H1 (cell line): ENCODE data around the gene GLMP. TPM values are rescaled to one million over a fixed set of nuclear protein-coding genes. Genes with fewer than 3 reads are reported as not detected.

Experiments used
- CTCF ChIA-PET: fragments of 300-600 bp; sonication (Branson Sonifier 250); formaldehyde crosslinking; loops from one replicate; lab custom pipeline; 2021; ENCODE audit not compliant: partially characterized antibody; lab: Charles Lee
- POLR2A ChIA-PET: fragments of 300-600 bp; sonication (Branson Sonifier 250); formaldehyde crosslinking; loops from one replicate; lab custom pipeline; 2021; ENCODE audit warnings: inconsistent platforms; ENCODE audit not compliant: partially characterized antibody; lab: Charles Lee
- DNase-seq, 2 experiments: peaks; one replicate each; pipeline versions ENCODE4 v3.0.0 to v3.0.0-alpha.2; 2010 to 2022; ENCODE audit warnings: low spot score in 2 of 2, low read depth in 1 of 2, mixed read lengths in 1 of 2
- FAIRE-seq: peaks from 2 replicates; lab custom pipeline; 2011; peaks lifted over from hg19 to GRCh38; lab: Jason Lieb, UNC
- H2AFZ ChIP-seq: 2 replicates; pipeline ENCODE4 v1.8.1; 2012; ENCODE audit warnings: low read length, inconsistent platforms
- H2AK5ac ChIP-seq: 2 replicates; pipeline ENCODE4 v1.6.1; 2013; ENCODE audit warnings: low read depth, low read length
- H2BK120ac ChIP-seq: replicated peaks from 2 replicates; pipeline ENCODE3; 2013; ENCODE audit warnings: low read depth, low read length, inconsistent platforms
- H2BK12ac ChIP-seq: 2 replicates; pipeline ENCODE4 v1.6.1; 2013; ENCODE audit warnings: low read depth, low read length
- H2BK15ac ChIP-seq: 2 replicates; pipeline ENCODE4 v1.6.1; 2013; ENCODE audit warnings: low read length
- H2BK20ac ChIP-seq: 2 replicates; pipeline ENCODE4 v1.6.1; 2013; ENCODE audit warnings: low read length
- H2BK5ac ChIP-seq: 2 replicates; pipeline ENCODE4 v1.6.1; 2013; ENCODE audit warnings: low read depth, low read length
- H3K14ac ChIP-seq: 2 replicates; pipeline ENCODE4 v1.6.1; 2013; ENCODE audit warnings: inconsistent platforms; ENCODE audit not compliant: insufficient read length
- H3K18ac ChIP-seq: 2 replicates; pipeline ENCODE4 v1.6.1; 2013; ENCODE audit warnings: low read length; ENCODE audit errors: extremely low read depth
- H3K23ac ChIP-seq: 2 replicates; pipeline ENCODE4 v1.6.1; 2013; ENCODE audit warnings: inconsistent platforms; ENCODE audit not compliant: insufficient read length
- H3K23me2 ChIP-seq: 2 replicates; pipeline ENCODE4 v1.6.1; 2013; ENCODE audit warnings: low read depth, low read length
- H3K27ac ChIP-seq: 2 replicates; pipeline ENCODE4 v1.6.1; 2011; ENCODE audit warnings: low read depth, low read length, inconsistent platforms
- H3K27me3 ChIP-seq, 4 experiments: replicated peaks in 1 of 4; 1 replicate in 1 of 4; 2 replicates in 3 of 4; pipeline versions ENCODE4 v1.6.1 to v1.8.1; 2011 to 2013; ENCODE audit warnings: low read length in 3 of 4, mild to moderate bottlenecking in 3 of 4, inconsistent platforms in 2 of 4, mixed read lengths in 2 of 4, moderate library complexity in 1 of 4; ENCODE audit not compliant: control insufficient read depth in 3 of 4, insufficient read depth in 3 of 4; ENCODE audit errors: extremely low read depth in 1 of 4
- H3K36me3 ChIP-seq, 4 experiments: 2 replicates each; pipeline versions ENCODE4 v1.6.1 to v1.8.1; 2011 to 2013; ENCODE audit warnings: mild to moderate bottlenecking in 4 of 4, low read length in 3 of 4, moderate library complexity in 2 of 4, control low read depth in 1 of 4, inconsistent platforms in 1 of 4; ENCODE audit not compliant: insufficient read depth in 4 of 4, control insufficient read depth in 2 of 4
- H3K4ac ChIP-seq: replicated peaks from 2 replicates; pipeline ENCODE3; 2013; ENCODE audit warnings: low read length, low read depth, mixed read lengths, inconsistent platforms; ENCODE audit not compliant: insufficient read length
- H3K4me1 ChIP-seq, 4 experiments: replicated peaks in 1 of 4; 1 replicate in 1 of 4; 2 replicates in 3 of 4; pipeline versions ENCODE4 v1.6.1 to v1.8.1; 2011 to 2013; ENCODE audit warnings: low read length in 3 of 4, inconsistent platforms in 2 of 4, mixed read lengths in 1 of 4; ENCODE audit not compliant: insufficient read depth in 4 of 4, control insufficient read depth in 3 of 4
- H3K4me2 ChIP-seq, 2 experiments: 2 replicates each; pipeline versions ENCODE4 v1.6.1 to v1.8.1; 2011 to 2013; ENCODE audit warnings: low read depth in 2 of 2, low read length in 2 of 2, control low read depth in 1 of 2, inconsistent platforms in 1 of 2, mild to moderate bottlenecking in 1 of 2; ENCODE audit not compliant: insufficient read depth in 1 of 2
- H3K4me3 ChIP-seq, 4 experiments: fragments of 200-600, 300-600 bp in 1 of 4; sonication (generic), shearing (Covaris generic), sonication (Bioruptor Twin) in 1 of 4; 2 replicates each; pipeline versions ENCODE4 v1.5.1 to v1.8.1; 2011 to 2016; ENCODE audit warnings: low read length in 4 of 4, low read depth in 3 of 4, control low read depth in 2 of 4, inconsistent platforms in 2 of 4, mild to moderate bottlenecking in 2 of 4, mixed read lengths in 1 of 4, moderate library complexity in 1 of 4; ENCODE audit not compliant: insufficient read depth in 2 of 4; ENCODE audit errors: extremely low read depth in 1 of 4
- H3K56ac ChIP-seq: replicated peaks from 2 replicates; pipeline ENCODE3; 2013; ENCODE audit warnings: low read depth, mild to moderate bottlenecking, mixed read lengths, low read length, inconsistent platforms; ENCODE audit not compliant: insufficient read length
- H3K79me1 ChIP-seq: 2 replicates; pipeline ENCODE4 v1.6.1; 2013; ENCODE audit warnings: low read depth, low read length, control low read depth
- H3K79me2 ChIP-seq, 2 experiments: 2 replicates each; pipeline versions ENCODE4 v1.6.1 to v1.8.1; 2012 to 2013; ENCODE audit warnings: low read length in 2 of 2, mild to moderate bottlenecking in 2 of 2, inconsistent platforms in 1 of 2; ENCODE audit not compliant: insufficient read depth in 2 of 2, control insufficient read depth in 1 of 2
- H3K9ac ChIP-seq, 4 experiments: replicated peaks in 1 of 4; 1 replicate in 1 of 4; 2 replicates in 3 of 4; pipeline versions ENCODE4 v1.6.1 to v1.8.1; 2011 to 2013; ENCODE audit warnings: low read depth in 3 of 4, low read length in 3 of 4, control low read depth in 2 of 4, mild to moderate bottlenecking in 2 of 4, moderate library complexity in 2 of 4, inconsistent platforms in 1 of 4; ENCODE audit errors: extremely low read depth in 1 of 4
- H3K9me3 ChIP-seq, 2 experiments: 2 replicates each; pipeline versions ENCODE4 v1.6.1 to v1.8.1; 2012 to 2013; ENCODE audit warnings: mild to moderate bottlenecking in 2 of 2, moderate library complexity in 2 of 2, control low read depth in 1 of 2, inconsistent platforms in 1 of 2, low read depth in 1 of 2, low read length in 1 of 2, mixed read lengths in 1 of 2; ENCODE audit not compliant: insufficient read depth in 2 of 2
- H4K20me1 ChIP-seq, 2 experiments: replicated peaks in 1 of 2; 2 replicates each; pipeline versions ENCODE3 to v1.8.1; 2011 to 2013; ENCODE audit warnings: inconsistent platforms in 2 of 2, low read length in 2 of 2, mild to moderate bottlenecking in 1 of 2; ENCODE audit not compliant: insufficient read depth in 2 of 2, control insufficient read depth in 1 of 2
- H4K5ac ChIP-seq: 2 replicates; pipeline ENCODE4 v1.6.1; 2013; ENCODE audit warnings: low read length, low read depth, mixed read lengths, inconsistent platforms; ENCODE audit not compliant: insufficient read length
- H4K8ac ChIP-seq: 2 replicates; pipeline ENCODE4 v1.8.0; 2013; ENCODE audit warnings: mild to moderate bottlenecking, moderate library complexity, low read length, inconsistent platforms; ENCODE audit not compliant: insufficient read depth; ENCODE audit errors: extremely low read depth
- H4K91ac ChIP-seq: replicated peaks from 2 replicates; pipeline ENCODE3; 2013; ENCODE audit warnings: low read length, mixed read lengths, inconsistent platforms; ENCODE audit not compliant: insufficient read length
- ASH2L ChIP-seq: fragments of 200-600, 300-600 bp; sonication (generic); IDR thresholded peaks from one replicate; pipeline ENCODE4 v1.7.1; 2017; ENCODE audit warnings: low read length
- ATF3 ChIP-seq: IDR thresholded peaks from 2 replicates; pipeline ENCODE4 v1.6.1; 2011; ENCODE audit warnings: low read depth, mild to moderate bottlenecking, low read length; ENCODE audit not compliant: insufficient read depth
- HDAC6 ChIP-seq: IDR thresholded peaks from one replicate; pipeline ENCODE4 v1.7.1; 2012; ENCODE audit warnings: low read depth, mild to moderate bottlenecking, inconsistent platforms, low read length, moderate library complexity
- KDM5A ChIP-seq: fragments of 200-600 bp; IDR thresholded peaks from 2 replicates; pipeline ENCODE4 v1.7.1; 2012; ENCODE audit warnings: mild to moderate bottlenecking, low read length, inconsistent platforms, mixed read lengths
- RBBP5 ChIP-seq: IDR thresholded peaks from 2 replicates; pipeline ENCODE4 v1.7.1; 2012; ENCODE audit warnings: low read depth, mild to moderate bottlenecking, inconsistent platforms, low read length, moderate library complexity, borderline replicate concordance
- SAP30 ChIP-seq: fragments of 300-600 bp; sonication (generic); IDR thresholded peaks from 2 replicates; pipeline ENCODE4 v1.7.1; 2012; ENCODE audit warnings: low read length, moderate library complexity, mild to moderate bottlenecking, inconsistent platforms; ENCODE audit not compliant: insufficient read depth, insufficient replicate concordance
- SIRT6 ChIP-seq: IDR thresholded peaks from one replicate; pipeline ENCODE4 v1.7.1; 2012; ENCODE audit warnings: low read length, inconsistent platforms
- SIX5 ChIP-seq: IDR thresholded peaks from 2 replicates; pipeline ENCODE4 v1.6.1; 2011; ENCODE audit warnings: mild to moderate bottlenecking, low read depth, low read length
- SP1 ChIP-seq: IDR thresholded peaks from 2 replicates; pipeline ENCODE4 v1.6.1; 2011; ENCODE audit warnings: low read depth, low read length
- SP2 ChIP-seq: IDR thresholded peaks from 2 replicates; pipeline ENCODE4 v1.6.1; 2012; ENCODE audit warnings: mild to moderate bottlenecking, low read length, inconsistent platforms
- SP4 ChIP-seq: IDR thresholded peaks from 2 replicates; pipeline ENCODE4 v1.6.1; 2012; ENCODE audit warnings: low read length, inconsistent platforms
- TAF1 ChIP-seq: IDR thresholded peaks from 2 replicates; pipeline ENCODE4 v1.6.1; 2011; ENCODE audit warnings: mild to moderate bottlenecking, low read depth, low read length
- TCF12 ChIP-seq: IDR thresholded peaks from 2 replicates; pipeline ENCODE4 v1.6.1; 2011; ENCODE audit warnings: low read depth, mild to moderate bottlenecking, low read length
- USF2 ChIP-seq: IDR thresholded peaks from 2 replicates; pipeline ENCODE4 v1.6.1; 2011; ENCODE audit warnings: low read length, improper control_type of control experiment
- WGBS, 2 experiments: shearing (Covaris generic) in 1 of 2; methylation state at CpG; one replicate each; pipeline versions ENCODE4 v1.1.6 to v1.1.7; 2013 to 2015; ENCODE audit warnings: low lambda C conversion rate in 2 of 2, mixed read lengths in 2 of 2, inconsistent platforms in 1 of 2, low coverage in 1 of 2, missing lambda C conversion rate in 1 of 2; ENCODE audit not compliant: insufficient replicate concordance in 2 of 2, insufficient coverage in 1 of 2, insufficient read length in 1 of 2; ENCODE audit errors: extremely low coverage in 1 of 2, missing lambda C conversion rate in 1 of 2; 5-methylcytosine and 5-hydroxymethylcytosine counted together
- polyA plus RNA-seq, 7 experiments: library from polyadenylated mRNA; depleted of rRNA in 3 of 7; stranded (reverse) in 5 of 7; unstranded in 2 of 7; fragments of >200 nt in 5 of 7; fragments of 200-250 nt in 2 of 7; gene quantifications; 1 replicate in 5 of 7; 2 replicates in 1 of 7; 4 replicates in 1 of 7; pipeline versions ENCODE4 v1.2.1 to v1.2.3, GENCODE V29; 2011 to 2013; ENCODE audit warnings: missing spikeins in 2 of 7, mixed read lengths in 2 of 7
- total RNA-seq: library from RNA; stranded (reverse); fragmentation: NEBNext Ultra II Directional; extraction: Animal tissue kit (Norgen Biotek cat#: 25700); gene quantifications from 2 replicates; pipeline ENCODE4 v1.2.1, GENCODE V29; 2021

GLMP gene
- total and polyA plus RNA-seq, 2 of the 8 experiments (the other 6 are each of a cell fraction or from before 2014, with no cell fraction given) = 48.1 to 59.5 TPM

GRCh38 chr1:156305215-156305614, 9.7 kb upstream of the GLMP start:
- no peak for FAIRE-seq
- Histone ChIP-seq H2BK15ac (no peak overlapping the region), H3K56ac (no peak overlapping the region), H4K5ac (no peak overlapping the region), H2BK5ac (no peak overlapping the region), H2BK12ac (no peak overlapping the region), H2AK5ac (no peak overlapping the region), H3K23ac (no peak overlapping the region), H3K4me2 (no peak overlapping the region), H4K91ac (no peak overlapping the region), H3K36me3 (peaks cover 14 to 45% (median 34%) of the 10 kb centered on the region in 4 experiments), H3K9ac (no peak overlapping the region), H3K27me3 (no peaks in the 10 kb centered on the region), H3K4me1 (no peaks in the 10 kb centered on the region; a peak in 1 of 7 replicates), H2BK120ac (no peak overlapping the region), H2BK20ac (no peak overlapping the region), H3K14ac (no peak overlapping the region), H3K18ac (no peak overlapping the region), H3K4ac (no peak overlapping the region), H3K79me1 (no peaks in the 10 kb centered on the region), H2AFZ (no peak overlapping the region), H3K27ac (no peak overlapping the region), H3K9me3 (no peaks in the 10 kb centered on the region), H4K20me1 (no peaks in the 10 kb centered on the region), H3K4me3 (no peak overlapping the region), H4K8ac (no peak overlapping the region), H3K79me2 (no peaks in the 10 kb centered on the region), H3K23me2 (no peaks in the 10 kb centered on the region)
- CTCF ChIA-PET = interaction anchor here (0.9 to 4.5 kb wide), 4 partner anchors 11 to 24 kb away, joined by 3 to 30 read pairs (median 4); no protein-coding TSS in a partner anchor
- POLR2A ChIA-PET = interaction anchor here (0.7 to 16.5 kb wide), 3 partner anchors 11 to 26 kb away, joined by 3 to 221 read pairs (median 8); partner anchors contain the start of genes SMG5 and TMEM79
- DNase-seq = no peak
- 93% methylated on average over 2 of the region's 2 CpGs; no CpG with 5 or more reads in 1 of the 2 experiments for WGBS, 2 experiments
- TF ChIP-seq TAF1 = no peak
- TF ChIP-seq HDAC6 = no peak
- TF ChIP-seq SP1 = no peak
- TF ChIP-seq USF2 = no peak
- TF ChIP-seq SP4 = no peak
- no peak for TF ChIP-seq ATF3
- no peak for TF ChIP-seq SIX5
- TF ChIP-seq KDM5A = no peak
- TF ChIP-seq ASH2L = no peak
- no peak for TF ChIP-seq SP2
- no peak for TF ChIP-seq RBBP5
- TF ChIP-seq TCF12 = no peak
- TF ChIP-seq SAP30 = no peak
- no peak for TF ChIP-seq SIRT6
